GM18519 (cell line): ENCODE results near the gene LMNTD2.
A peak's percentile ranks its signal among the peaks of the same experiment; 100 is the strongest.
"Not testable (repeated sequence)": the region's sequence is repeated elsewhere in the genome, so short reads cannot be mapped to it uniquely, and the experiment has no call there.

Source experiments
- ATAC-seq: cut with Tn5 transposase; IDR thresholded peaks from one replicate; pipeline ENCODE4 v1.9.1; 2021; ENCODE audit warnings: mild to moderate bottlenecking, moderate library complexity; ENCODE audit not compliant: unreplicated experiment, low FRiP score

Gene LMNTD2

DNA sequence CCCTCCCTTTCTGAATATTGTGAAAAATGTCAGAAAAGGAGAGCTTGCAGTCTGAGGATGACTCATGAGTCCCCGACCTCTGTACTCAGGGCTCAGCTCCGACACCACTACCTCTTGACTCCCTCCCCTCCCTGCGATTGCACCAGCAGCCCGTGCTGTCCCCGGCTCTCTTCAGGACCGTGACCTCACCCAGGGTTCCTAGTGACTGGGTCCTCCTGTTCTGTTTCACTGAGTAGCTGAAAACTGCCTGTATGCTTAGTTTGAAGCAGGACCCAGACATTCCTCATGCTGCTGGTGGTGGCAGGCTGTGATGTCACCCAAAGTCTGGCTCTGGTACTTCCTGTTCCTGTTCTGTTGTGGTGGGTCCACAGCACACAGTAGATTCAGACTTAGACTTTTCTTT is 27.4 kb upstream of the LMNTD2 start:
- no peak for ATAC-seq

DNA sequence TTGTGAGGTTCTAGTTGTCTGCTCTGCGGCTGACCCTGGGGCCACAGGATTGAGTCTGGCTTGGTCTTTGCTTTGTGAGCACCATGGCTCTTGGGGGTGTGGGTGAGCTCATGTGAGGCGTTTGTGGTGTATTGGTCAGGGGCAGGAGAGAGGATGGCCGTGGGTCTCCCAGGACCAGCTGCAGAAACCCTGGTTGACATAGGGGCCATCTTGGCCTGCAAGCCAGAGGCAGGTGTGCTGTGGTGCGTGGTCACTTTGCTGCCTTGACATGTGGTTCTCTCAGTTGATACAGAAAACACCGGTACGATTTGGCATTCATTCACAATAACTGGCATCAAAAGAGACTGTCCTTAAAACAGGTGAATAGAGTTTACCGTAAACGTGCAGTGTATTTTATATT is 27.0 kb upstream of the LMNTD2 start:
- no peak for ATAC-seq

DNA sequence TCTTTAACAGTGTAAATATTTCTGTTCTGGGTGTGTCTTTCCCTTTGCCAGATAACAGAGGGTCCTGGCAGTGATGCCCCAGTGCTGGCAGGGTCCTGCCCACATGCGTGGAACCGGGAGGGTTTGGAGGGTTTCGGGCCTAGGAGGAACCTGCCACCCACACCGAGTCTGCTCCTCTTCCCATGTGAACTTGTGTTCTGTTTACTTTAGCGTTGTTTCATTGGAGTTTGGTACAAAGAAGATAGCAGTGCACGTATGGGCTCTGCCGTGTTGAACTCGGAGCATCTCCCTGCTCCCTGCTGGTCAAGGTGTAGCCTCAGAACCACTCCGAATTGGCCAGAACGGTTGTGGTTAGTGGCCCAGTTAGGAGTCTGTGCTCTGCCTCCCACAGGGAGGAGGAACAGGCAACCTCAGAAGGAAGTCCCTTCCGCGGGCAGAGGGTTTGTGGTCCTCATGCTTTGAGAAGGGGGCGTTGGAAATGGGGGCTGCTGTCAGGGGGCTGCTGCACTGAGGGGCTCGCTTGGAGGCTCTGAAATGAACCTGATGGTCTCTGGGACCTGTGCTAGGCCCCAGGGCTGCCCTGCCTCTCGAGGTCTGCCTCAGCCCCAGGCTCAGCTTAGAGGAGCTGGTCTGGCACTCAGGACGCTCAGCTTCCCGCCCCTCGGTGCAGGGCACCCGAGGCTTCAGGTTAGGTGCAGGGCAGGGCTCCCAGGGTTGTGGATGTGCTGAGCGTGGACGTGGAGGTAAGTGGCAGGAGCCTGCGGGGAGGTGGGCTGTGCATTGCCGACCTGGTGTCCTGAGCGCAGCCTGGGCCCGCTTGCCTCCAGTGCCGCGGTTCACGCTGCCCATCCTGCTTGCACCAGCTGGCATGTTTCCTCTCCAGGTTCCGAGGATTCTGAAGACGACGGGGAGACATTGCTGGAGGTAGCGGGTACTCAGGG is 26.1 kb upstream of the LMNTD2 start:
- ATAC-seq, result no peak

- ATAC-seq, result no peak
Measured at GRCh38 chr11:584287-584686, 23.7 kb upstream of the LMNTD2 start.

- no peak for ATAC-seq
Measured at GRCh38 chr11:581752-582151, 21.2 kb upstream of the LMNTD2 start.

DNA sequence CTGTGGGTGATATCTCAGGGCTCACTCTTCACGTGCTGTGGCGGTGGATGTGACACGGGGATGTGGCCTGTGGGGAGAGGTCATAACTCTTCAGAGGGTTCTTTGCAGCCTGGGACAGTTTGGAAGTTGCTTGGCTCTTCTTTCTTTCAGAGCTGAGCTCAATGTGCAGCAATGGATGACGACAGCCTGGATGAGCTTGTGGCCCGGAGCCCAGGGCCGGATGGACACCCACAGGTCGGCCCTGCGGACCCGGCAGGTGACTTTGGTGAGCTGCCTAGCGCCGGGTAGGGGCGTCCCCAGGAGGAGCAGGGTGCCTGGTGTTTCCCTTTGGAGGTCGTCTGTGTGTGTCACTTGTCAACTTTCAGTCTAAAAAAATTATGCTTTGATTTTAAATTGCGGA is 20.8 kb upstream of the LMNTD2 start:
- ATAC-seq, result no peak

- ATAC-seq, result no peak
Measured at GRCh38 chr11:579830-580601, 19.5 kb upstream of the LMNTD2 start.

GRCh38 chr11:578276-579035 is 17.9 kb upstream of the LMNTD2 start:
- no peak for ATAC-seq

DNA sequence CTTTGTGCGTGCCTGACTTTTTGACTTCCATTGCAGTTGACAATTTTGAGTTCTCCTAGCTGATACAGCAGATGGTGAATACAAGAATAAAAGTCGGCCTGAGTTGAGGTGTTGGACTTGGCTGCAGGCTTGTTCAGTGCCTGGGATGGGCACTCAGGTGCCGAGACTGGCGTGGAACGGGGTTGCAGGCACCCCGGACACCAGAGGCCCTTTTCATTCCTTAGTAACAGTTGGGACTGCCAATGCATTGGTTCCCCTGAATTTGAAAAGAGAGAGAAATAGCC is 17.0 kb upstream of the LMNTD2 start:
- no peak for ATAC-seq

GRCh38 chr11:576811-577610 is 16.5 kb upstream of the LMNTD2 start:
- no peak for ATAC-seq

DNA sequence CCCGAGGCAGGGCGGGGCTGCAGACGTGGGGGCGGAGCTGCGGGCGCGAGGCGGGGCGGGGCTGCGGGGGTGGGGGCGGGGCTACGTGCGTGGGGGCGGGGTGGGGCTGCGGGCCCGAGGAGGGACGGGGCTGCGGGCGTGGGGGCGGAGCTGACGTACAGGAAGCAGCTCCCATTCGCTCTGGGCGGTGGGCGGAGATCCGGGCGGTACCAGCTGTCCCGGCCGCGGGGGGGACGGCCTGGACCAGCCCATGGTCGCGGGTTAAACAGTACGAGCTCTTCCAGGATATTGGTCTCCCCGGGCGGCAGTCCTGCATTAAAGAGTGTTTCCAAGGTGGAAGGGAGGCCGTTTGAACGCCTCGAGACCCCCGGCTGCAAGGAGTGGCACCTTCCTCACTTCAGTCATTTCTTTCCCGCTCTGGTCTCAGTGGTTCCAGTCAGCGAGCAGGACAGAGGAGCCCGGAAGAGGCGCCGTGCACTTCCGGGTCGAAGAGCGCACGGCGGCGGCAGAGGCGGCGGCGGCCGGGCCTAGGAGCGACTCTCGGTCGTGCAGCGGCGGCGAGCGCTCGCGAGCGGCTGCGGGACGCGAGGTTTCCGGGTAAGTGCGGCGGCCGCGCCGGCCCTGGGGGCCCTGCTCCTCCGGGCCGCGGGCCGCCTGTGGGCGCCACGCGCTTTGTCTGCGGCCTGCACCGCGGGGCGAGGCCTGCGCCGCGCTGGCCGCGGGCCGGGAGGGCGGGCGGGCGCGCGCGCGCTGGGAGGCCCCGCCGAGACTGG is 15.6 kb upstream of the LMNTD2 start, which contains the start of gene PHRF1:
TSS of gene PHRF1 (plus strand) at position 475 of the 773 bp plus-strand sequence. CDS start 5,043 bp downstream, outside the sequence.
- peak; percentile 68 for ATAC-seq

DNA sequence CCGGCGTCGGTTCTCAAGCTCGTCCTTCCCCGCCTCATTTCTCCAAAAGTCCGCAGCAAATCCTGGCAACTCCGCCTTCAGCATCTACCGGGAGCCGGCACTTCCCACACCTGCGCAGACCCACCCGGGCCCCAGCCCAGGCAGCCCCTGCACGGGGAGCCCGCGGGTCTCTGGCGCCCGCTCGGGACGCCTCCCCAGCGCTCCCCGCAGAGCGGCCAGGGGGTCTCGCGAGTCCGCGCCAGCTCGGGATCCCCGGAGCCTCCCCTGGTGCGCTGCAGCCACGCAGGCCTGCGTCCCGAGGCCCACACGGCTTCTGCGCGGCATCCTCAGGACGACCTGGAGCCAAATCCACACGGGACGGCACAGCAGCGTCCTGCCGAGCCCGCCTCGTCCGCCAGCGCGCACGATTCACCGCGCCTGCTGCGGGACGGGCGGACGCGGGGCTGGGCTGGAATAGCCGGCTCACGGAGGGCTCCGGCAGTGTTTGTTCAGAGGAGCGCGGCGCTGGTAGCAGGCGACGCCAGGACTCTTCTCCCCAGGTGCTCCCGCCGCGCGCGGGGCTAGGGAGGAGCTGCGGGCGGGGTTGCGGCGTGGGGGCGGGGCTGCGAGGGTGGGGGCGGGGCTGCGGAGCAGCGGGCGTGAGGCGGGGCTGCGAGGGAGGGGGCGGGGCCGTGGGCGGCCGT is 14.9 kb upstream of the LMNTD2 start:
- no peak for ATAC-seq

DNA sequence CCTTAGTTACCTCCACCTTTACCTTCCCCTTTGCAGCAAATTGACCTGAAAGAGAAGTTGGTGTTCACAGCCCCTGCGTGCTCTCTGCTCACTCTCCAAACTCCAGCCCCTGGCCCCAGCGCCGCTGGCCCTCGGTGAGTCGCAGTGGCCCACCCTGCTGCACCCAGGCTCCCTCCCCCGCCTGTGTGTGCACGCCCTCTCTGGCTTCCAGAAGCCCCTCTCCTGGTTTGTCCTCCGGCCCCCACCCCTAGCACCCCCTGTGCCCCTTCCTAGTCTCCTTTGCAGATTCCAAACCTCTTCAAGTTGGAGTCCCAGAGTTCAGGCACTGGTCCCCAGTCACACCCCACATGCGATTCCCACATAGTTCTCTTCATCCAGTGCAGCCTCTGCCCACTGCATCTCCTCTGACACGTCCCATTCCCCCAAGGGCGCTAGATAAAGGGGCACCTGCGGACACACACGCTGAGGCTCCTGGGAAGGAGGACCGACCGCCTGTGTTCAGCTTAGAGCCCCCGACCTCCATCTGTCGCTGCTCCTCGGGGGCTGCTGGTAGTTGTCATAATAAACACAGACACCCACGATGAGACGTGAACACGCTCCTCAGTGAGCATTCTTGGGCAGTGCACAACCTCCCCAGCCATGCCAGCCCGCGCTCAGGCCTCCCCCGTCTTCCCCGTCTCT is 14.2 kb upstream of the LMNTD2 start:
- ATAC-seq, result no peak

- not testable (repeated sequence) for ATAC-seq
Measured at GRCh38 chr11:574031-574570, 13.6 kb upstream of the LMNTD2 start.

- ATAC-seq, result no peak
Measured at GRCh38 chr11:573146-573759, 12.7 kb upstream of the LMNTD2 start.

GRCh38 chr11:571802-572185 is 11.3 kb upstream of the LMNTD2 start:
- ATAC-seq, result no peak

- no peak for ATAC-seq
Measured at GRCh38 chr11:569158-569885, 8.8 kb upstream of the LMNTD2 start.
